C4-2B (cell line): ENCODE results near the gene SAP30L.

Experiments
- H3K27ac ChIP-seq: fragments of 450-650 bp; 2 replicates; pipeline ENCODE4 v1.5.1; 2017
- CTCF ChIP-seq: fragments of 450-650 bp; conservative IDR thresholded peaks from 2 replicates; pipeline ENCODE4 v1.5.1; 2017; ENCODE audit warnings: mild to moderate bottlenecking
- ZFX ChIP-seq: fragments of 450-650 bp; IDR thresholded peaks from 2 replicates; pipeline ENCODE4 v1.6.1; 2017

The SAP30L gene

GRCh38 chr5:154476354-154477205 lies 30.8 kb downstream of the SAP30L start:
- TF ChIP-seq ZFX: no peak
- TF ChIP-seq CTCF: no peak
- H3K27ac ChIP-seq: no peak overlapping the region

- TF ChIP-seq CTCF: no peak
- no peak for TF ChIP-seq ZFX
- H3K27ac ChIP-seq: no peak overlapping the region
These were observed 31.8 kb downstream of the SAP30L start for GRCh38 chr5:154477382-154478223.

DNA sequence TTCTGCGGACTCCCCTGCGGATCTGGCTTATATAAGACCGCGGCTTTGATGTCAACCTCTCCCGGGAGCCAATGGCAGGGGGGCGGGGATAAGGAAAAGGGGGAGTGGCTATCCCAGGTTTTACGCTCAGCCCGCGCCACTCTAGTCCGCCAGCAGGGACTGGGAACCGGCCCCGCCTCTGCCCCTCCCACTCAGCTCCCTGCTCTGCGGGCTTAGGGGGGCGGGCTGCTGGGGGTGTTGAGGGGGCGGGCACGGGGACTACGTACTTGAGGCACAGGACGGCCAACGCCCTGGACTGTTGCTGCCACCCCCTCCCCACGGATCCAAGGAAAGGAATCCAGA lies 32.4 kb downstream of the SAP30L start, which contains the start of gene HAND1:
Gene HAND1 (minus strand): TSS at position 4 of the 342 bp plus-strand sequence. CDS start 219 bp downstream, outside the sequence.
- no peak within 1 kb of the TSS for H3K27ac ChIP-seq
- TF ChIP-seq CTCF (no peak), ZFX (no peak)

GRCh38 chr5:154478752-154479159 lies 33.0 kb downstream of the SAP30L start:
- no peak for TF ChIP-seq ZFX
- no peak for TF ChIP-seq CTCF
- no peak overlapping the region for H3K27ac ChIP-seq

- H3K27ac ChIP-seq: no peak overlapping the region
- no peak for TF ChIP-seq ZFX
- no peak for TF ChIP-seq CTCF
These were observed 33.6 kb downstream of the SAP30L start for GRCh38 chr5:154479160-154479943.

- no peak for TF ChIP-seq CTCF
- TF ChIP-seq ZFX: no peak
- H3K27ac ChIP-seq: no peak overlapping the region
These were observed 34.4 kb downstream of the SAP30L start for GRCh38 chr5:154479944-154480750.
